ENCODE data around the gene SCGB1D4.

SCGB1D4 gene

DNA sequence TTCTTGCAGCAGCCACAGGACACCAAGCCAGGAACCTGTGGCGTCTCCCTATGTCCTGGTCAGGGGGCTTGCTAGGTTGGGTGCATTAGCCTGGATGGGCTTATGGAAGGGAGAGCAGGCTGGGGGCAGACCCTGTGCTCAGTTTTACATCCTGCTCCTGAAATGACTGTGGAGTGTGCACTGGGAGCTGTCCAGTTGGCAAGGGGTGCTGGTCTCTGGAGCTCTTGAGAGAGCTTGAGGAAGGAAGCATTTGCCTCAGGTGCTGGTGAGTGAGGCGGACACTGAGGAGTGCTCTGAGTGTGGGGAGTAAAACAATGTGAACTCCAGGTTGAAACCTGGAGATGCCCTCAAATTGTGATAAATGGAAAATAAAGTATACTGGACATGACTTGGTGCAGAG lies 3.4 kb downstream of the SCGB1D4 start:
- no peak for TF ChIP-seq GATA2 (IDR thresholded peaks at IDR 0.05; ENCODE audit: low read depth, low read length)
- no peak for TF ChIP-seq GATA3 (IDR thresholded peaks at IDR 0.05; ENCODE audit: low read depth, low read length)

DNA sequence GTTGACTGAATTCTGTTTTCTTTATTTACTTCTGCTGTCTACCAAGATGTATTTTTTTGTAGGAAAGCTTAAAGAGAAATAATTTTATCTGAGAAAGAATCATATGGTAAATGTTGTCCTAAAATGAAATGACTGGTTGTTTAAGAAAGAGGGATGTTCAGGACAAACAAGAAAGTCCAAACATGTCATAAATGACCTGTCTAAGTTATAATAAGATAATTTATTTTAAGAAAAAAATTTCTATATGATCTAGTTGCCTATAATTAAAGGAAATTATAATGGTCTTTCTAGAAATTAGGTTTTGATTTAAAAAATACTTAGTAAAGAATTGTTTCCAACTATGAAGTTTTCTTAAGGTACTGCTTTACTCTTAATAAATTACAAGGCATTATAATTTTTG lies 18.4 kb downstream of the SCGB1D4 start:
- TF ChIP-seq GATA2 (IDR thresholded peaks at IDR 0.05; ENCODE audit: low read depth, low read length) (no peak), GATA3 (IDR thresholded peaks at IDR 0.05; ENCODE audit: low read depth, low read length) (no peak)

- TF ChIP-seq GATA2 (IDR thresholded peaks at IDR 0.05; ENCODE audit: low read depth, low read length): no peak
Observed at GRCh38 chr11:62273789-62274275, 25.0 kb downstream of the SCGB1D4 start.

- TF ChIP-seq GATA3 (IDR thresholded peaks at IDR 0.05; ENCODE audit: low read depth, low read length) (no peak), GATA2 (IDR thresholded peaks at IDR 0.05; ENCODE audit: low read depth, low read length) (no peak)
Observed at GRCh38 chr11:62273284-62273683, 25.6 kb downstream of the SCGB1D4 start.

DNA sequence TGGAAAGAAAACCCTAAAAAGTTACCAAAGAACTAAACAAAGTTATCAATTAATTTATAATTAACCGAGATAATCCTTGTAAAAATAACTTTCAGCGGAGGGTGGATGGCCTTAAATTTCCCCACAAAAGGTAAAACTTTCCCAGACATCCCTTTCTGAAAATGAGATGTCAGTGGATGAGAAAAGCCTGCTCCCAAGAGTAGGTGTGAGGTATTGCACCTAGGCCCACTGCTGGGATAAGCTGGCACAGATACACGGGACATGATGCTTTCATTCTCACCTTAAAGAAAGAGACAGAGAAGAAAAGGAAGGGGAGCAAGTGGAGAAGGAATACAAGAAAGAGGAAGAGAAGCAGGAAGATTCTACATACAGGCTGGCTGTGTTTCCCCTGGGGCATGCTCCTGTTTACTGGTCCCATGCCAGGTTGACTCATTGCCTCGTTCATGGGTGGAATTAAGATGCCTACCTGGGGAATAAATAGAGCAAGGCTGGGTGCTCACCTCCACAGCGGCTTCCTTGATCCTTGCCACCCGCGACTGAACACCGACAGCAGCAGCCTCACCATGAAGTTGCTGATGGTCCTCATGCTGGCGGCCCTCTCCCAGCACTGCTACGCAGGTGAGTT lies 29.1 kb downstream of the SCGB1D4 start, which contains the start of gene SCGB2A2:
TSS of gene SCGB2A2 (plus strand) at position 505 of the 625 bp plus-strand sequence. CDS start at position 564, 59 bp downstream.
- TF ChIP-seq GATA3 (IDR thresholded peaks at IDR 0.05; ENCODE audit: low read depth, low read length) (no peak), GATA2 (IDR thresholded peaks at IDR 0.05; ENCODE audit: low read depth, low read length) (no peak)

DNA sequence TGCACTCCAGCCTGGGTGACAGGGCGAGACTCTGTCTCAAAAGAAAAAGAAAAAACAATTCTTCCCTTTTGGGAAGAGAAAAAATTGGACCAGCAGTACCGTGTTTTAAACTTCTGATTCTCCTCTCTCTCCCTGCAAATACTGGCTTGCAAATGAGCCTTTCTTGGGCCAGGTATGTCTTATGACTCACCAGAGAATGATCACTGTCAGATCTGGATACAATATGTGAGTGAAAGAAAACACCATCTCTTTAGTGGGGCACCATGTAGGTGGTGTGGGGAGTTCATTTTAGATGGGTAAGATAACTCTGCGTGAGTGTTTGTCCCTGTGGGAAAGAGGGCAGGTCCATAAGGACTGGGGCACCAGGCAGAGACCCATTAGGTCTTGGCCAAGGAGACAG lies 31.3 kb downstream of the SCGB1D4 start:
- no peak for TF ChIP-seq GATA3 (IDR thresholded peaks at IDR 0.05; ENCODE audit: low read depth, low read length)
- no peak for TF ChIP-seq GATA2 (IDR thresholded peaks at IDR 0.05; ENCODE audit: low read depth, low read length)

DNA sequence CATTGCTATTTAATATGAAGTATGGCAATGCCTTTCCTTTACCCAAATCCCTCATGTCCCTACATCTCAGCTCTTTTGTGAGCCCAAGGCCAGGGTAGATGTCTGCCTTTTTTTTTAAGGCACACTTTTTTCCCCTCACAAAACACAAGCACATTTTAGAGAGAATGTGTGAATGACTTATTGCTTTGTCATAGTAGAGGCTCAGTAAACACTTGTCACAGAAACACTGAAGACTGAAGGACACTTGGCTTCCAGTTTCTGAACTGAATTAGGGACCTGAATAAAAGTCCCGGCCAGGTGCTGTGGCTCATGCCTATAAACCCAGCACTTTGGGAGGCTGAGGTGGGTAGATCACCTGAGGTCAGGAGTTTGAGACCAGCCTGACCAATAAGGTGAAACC lies 31.8 kb downstream of the SCGB1D4 start:
- no peak for TF ChIP-seq GATA2 (IDR thresholded peaks at IDR 0.05; ENCODE audit: low read depth, low read length)
- TF ChIP-seq GATA3 (IDR thresholded peaks at IDR 0.05; ENCODE audit: low read depth, low read length): no peak

- TF ChIP-seq GATA3 (IDR thresholded peaks at IDR 0.05; ENCODE audit: low read depth, low read length) (no peak), GATA2 (IDR thresholded peaks at IDR 0.05; ENCODE audit: low read depth, low read length) (no peak)
Observed at GRCh38 chr11:62266558-62266957, 32.3 kb downstream of the SCGB1D4 start.

DNA sequence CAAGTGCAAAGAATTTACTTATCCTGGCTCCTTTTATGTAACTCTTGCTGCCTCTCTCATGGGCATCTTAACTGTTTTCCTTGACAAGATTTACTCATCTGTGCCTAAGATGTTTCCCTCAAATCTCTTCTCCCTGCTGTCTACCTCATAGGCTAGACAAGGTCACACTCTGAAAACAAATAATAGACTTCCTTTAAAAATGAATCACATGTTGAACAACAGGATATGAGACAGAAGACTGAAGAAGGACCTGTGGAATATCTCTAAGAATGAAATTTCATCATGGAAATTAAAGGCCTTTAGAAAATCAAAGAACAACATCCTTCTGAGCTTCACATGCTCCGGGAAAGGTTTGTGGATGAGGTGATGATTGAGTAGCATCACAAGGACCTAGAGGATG lies 34.9 kb downstream of the SCGB1D4 start:
- TF ChIP-seq GATA2 (IDR thresholded peaks at IDR 0.05; ENCODE audit: low read depth, low read length) (no peak), GATA3 (IDR thresholded peaks at IDR 0.05; ENCODE audit: low read depth, low read length) (no peak)

DNA sequence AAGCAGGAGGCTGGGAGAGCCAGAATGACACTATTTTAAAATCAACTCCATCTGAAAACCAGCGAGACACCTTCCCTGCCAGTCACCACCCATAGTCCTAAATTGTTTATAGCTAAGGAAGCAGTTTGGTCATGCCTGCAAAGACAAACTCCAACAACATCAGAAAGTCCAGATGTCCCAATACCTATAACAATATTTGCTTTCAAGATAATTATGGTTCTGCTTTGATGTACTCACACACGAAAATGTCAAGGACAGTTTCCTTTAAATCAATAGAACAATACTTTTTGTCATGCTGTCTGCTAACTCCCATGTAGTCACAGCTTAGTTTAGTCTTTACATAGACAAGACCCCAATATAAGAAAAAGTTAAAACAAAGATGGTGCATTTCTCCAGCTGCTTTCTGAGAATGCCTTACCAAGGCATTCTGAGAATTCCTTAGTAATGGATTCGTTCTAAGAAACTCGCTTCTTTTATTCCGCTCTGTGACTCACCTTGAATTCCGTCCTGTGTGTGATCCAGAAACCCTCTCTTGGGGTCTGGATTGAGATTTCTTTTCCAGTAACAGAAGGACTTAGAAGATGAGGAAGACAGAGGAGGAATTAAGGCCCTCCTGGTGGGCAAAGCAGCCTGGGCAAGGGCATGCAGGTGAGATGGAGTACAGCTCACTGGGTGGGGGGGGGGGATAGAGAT lies 38.5 kb downstream of the SCGB1D4 start:
- no peak for TF ChIP-seq GATA3 (IDR thresholded peaks at IDR 0.05; ENCODE audit: low read depth, low read length)
- TF ChIP-seq GATA2 (IDR thresholded peaks at IDR 0.05; ENCODE audit: low read depth, low read length): no peak

DNA sequence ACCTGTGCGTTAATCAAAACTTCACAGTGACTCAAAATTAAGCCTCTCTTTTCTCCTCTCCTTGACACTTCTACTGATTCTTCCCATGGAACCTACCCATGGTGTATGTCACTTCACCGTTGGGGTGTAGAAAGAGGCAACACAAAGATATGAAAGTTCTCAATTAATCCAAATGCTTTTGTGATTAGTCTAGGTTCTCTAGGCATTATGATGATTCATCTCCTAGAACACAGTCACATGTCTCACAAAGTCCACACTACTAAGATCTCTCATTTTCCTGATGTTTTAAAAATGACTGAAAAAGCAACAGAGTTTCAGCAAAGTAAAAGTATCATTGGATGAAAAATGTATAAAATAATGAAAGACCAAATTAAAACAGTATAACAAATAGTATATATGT lies 42.6 kb downstream of the SCGB1D4 start:
- no peak for TF ChIP-seq GATA2 (IDR thresholded peaks at IDR 0.05; ENCODE audit: low read depth, low read length)
- no peak for TF ChIP-seq GATA3 (IDR thresholded peaks at IDR 0.05; ENCODE audit: low read depth, low read length)

- TF ChIP-seq GATA2 (IDR thresholded peaks at IDR 0.05; ENCODE audit: low read depth, low read length) (no peak), GATA3 (IDR thresholded peaks at IDR 0.05; ENCODE audit: low read depth, low read length) (no peak)
Observed at GRCh38 chr11:62253999-62254542, 44.8 kb downstream of the SCGB1D4 start.

DNA sequence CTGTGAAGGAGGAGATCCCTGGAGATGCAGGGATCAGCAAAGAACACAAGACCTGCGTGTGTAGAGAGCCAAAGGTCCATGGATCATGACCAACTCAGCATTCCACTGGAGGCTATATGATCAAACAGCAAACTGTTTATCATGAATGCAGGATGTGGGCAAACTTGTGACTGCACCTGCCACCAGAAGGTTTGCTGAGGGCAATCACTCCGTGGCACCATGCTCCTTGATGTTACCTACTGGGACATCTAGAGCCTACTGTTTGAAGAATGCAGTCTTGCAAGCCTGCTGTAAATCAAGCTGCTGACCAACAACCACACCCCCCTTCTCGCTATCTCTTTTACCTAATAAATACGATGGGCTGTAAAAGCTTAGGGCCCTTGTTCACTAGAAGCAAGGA lies 47.2 kb downstream of the SCGB1D4 start:
- TF ChIP-seq GATA2 (IDR thresholded peaks at IDR 0.05; ENCODE audit: low read depth, low read length) (no peak), GATA3 (IDR thresholded peaks at IDR 0.05; ENCODE audit: low read depth, low read length) (no peak)
